HG03439 (cell line): Measurements from ENCODE around the gene FBLN5.
A peak's percentile ranks its signal among the peaks of the same experiment; 100 is the strongest.
"Not testable (repeated sequence)": the region's sequence is repeated elsewhere in the genome, so short reads cannot be mapped to it uniquely, and the experiment has no call there.

ENCODE experiments used
- ATAC-seq: cut with Tn5 transposase; IDR thresholded peaks from one replicate; pipeline ENCODE4 v1.9.1; 2021; ENCODE audit warnings: mild to moderate bottlenecking, moderate library complexity; ENCODE audit not compliant: unreplicated experiment

FBLN5 gene

DNA sequence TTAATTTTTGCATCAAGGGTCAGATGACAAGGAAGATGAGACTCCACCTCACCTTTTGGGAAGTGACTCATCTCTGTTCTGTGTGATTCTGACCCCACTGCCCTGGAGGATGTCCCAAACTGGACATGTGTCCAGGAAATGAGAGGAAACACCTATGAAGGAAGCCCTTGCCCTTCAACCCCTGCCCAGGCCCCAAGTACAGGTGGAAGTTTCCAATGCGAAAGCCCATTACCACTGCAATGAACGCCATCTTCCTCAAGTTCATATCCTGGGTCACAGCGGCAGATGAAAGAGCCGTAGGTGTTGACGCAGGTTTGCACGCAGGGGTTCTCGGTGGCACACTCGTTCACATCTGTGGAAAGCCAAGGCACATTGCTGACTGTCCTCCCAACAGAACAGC lies 60.5 kb downstream of the FBLN5 start:
- no peak for ATAC-seq

- ATAC-seq: no peak
These were observed 61.7 kb downstream of the FBLN5 start for GRCh38 chr14:91885839-91886238.

- ATAC-seq: no peak
These were observed 62.3 kb downstream of the FBLN5 start for GRCh38 chr14:91885113-91885712.

- ATAC-seq: no peak
These were observed 62.8 kb downstream of the FBLN5 start for GRCh38 chr14:91884664-91885063.

- no peak for ATAC-seq
These were observed 63.7 kb downstream of the FBLN5 start for GRCh38 chr14:91883753-91884152.

DNA sequence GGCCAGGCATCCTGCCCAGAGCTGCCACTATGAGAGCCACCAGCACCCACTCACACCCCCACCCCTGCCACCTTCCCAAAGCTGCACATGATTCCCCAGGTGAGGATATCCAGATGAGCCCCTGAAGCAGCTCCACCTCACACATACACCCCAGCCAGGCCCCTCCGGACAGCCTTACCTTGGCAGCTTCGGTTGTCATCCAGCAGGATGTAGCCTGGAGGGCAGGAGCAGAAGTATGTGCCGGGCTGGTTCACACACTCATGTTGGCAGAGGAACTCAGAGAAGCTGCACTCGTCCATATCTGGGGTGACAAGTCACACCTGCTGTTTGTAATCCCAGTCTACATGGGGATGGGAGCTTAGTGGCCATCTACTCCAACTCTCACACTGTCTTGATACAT lies 64.7 kb downstream of the FBLN5 start:
- ATAC-seq: no peak

DNA sequence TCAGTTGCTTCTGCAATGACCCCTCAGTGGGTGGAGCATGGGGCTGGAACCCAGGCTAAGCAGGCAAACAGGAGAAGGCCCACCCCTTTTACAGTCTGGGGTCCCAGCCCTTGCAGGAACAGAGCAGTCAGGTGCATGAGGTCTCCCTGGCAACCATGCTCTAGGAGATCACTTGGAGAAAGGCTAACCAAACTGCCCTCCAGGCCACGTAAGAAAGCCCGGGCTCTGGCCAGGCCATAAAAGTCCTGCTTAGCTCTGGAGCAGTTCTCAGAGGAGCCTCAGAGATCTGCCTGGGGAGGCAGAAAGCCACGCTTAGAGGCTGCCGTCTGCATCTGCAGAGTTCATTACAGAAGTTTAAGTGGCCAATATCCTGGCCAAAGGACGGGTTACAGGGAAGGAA lies 65.1 kb downstream of the FBLN5 start:
- ATAC-seq: no peak

DNA sequence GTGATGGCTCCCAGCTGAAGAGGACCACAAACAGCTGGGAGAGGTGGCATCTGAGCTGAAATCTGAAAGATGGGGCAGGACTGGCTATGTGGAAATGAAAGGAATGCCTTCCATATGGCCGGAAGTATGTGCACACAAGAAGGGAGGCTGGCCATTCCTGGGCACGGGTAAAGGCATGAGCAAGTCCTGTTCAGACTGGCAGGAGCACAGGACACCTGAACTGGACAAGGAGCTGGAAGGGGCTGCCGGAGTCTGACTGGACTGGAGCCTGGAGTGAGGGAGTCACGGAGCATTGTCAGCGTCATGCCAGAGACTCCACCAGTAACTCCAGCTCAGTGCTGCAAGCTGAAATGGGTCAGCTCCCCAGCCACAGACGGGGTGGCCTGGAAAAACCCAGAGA lies 68.3 kb downstream of the FBLN5 start:
- no peak for ATAC-seq

GRCh38 chr14:91878274-91878673 lies 69.2 kb downstream of the FBLN5 start:
- no peak for ATAC-seq

- no peak for ATAC-seq
These were observed 70.0 kb downstream of the FBLN5 start for GRCh38 chr14:91877376-91877915.

- ATAC-seq: no peak
These were observed 71.0 kb downstream of the FBLN5 start for GRCh38 chr14:91876492-91876891.

DNA sequence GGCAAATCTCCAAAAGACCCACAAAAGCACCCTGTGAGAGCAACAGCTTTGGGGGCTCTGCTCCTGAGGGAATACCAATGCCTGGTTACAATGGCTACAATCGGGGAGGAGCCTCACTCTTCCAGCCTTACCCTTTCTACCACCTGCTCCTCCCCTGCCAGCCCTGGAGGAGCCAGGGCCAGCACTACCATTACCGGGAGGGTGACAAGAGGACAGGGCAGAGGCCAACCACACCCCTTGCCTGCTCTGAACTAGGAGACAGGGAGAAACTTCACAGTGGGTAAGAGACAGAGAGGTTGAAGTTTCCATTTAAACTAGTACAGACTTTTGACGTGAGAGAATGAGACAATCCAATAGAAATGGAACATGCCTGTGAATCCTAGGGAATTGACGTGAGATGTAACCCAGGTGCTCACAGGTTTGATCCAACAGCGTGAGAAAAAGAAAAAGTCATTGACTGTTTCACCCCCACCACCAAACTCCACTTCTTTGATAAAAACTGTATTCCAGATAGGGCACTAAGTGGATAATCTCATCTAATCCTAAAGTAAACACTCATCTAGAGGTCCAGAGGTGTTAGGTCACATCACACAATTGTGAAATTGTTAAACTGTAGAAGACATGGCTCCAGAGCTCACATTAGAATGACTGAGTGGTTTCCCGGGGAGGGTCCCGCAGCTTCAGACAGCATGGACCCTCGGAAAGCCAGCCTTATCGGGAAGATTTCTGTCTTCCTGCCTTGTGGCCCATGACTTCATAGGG lies 71.8 kb downstream of the FBLN5 start:
- ATAC-seq: no peak

DNA sequence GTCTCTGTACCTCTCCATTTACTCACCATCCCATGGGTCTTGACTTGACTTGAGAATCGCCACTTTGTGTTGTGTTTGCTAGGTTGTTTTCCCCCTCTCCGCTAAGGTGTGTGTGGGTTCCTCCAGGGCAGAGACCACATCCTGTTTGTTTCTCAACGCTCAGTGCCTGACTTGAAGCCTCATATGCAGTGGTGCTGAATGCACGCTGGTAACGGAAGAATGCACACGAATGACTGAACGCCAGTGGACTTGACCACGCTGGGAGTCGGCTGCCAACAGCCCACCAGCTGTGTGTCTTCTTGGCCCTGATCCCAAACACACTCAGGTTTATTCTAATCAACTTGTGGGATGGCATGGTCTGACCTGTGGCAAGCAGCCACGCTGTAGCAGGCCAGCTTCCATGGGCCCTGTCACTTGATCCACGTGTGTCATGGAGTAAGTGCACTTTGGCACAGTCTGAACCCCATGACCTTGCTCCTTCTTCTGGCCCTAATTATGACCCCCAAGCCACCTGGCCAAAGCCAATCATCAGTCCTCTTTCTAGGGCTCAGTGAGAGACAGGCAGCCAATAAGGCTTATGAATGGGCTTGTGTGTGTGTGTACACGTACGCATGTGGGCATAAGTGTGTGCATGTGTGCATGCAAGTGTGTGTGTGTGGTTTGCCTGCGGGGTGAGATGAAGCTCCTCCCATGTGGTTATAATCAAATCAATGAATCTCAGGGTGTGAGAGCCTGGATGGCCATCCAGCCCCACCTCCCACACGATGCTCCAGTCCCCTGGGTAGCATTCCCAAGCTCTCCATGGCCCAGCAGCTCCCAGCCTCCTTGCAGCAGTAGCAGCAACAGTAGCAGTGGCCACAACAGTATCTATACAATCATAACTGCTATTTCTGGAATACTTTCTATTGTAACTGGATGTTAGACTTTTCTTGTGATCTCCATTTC lies 73.8 kb downstream of the FBLN5 start:
- peak; percentile 75 for ATAC-seq

DNA sequence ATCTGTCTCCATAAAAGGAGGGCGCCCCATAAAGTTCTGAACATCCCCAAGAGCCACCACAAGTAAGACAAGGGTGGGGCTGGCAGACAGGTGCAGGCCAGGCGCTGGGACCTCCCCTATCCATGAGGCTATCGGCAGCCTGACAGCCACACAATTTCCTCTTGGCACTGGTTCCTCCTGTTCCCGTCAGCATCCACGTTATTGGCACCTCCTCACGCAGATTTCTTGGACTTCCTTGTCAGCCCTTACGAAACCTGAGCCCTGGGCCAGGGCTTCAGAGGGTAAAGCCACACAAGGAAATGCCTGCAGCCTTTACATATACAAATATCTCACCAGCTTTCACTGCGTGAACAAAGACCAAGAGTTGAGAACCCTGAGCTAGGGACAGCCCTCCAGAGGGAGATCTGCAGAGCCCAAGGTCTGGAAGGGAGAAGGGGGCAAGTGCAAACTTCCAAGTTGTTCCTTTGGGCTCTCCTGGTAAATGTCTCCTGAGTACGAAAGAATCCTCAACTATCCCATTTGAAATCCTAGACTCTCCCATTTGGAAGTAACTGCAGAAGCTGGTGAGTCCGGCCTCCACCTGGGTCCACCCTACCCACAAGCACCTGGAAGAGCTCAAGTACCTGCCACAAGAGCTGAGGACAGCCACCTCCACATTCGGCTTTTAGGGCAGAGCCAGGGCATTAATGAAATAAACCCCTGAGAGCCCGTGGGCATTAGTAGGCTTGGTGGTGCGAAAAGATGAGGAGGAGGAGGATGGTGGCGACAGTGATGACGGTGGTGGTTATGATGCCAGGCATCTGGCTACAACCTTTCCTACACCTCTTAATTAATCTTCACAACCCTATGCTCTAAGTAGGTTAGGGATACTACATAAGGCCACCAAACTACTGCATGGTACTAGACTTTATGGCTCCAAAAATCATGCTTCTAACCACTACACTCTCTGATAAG lies 74.7 kb downstream of the FBLN5 start:
- no peak for ATAC-seq

GRCh38 chr14:91872011-91872501 lies 75.4 kb downstream of the FBLN5 start:
- ATAC-seq: no peak

DNA sequence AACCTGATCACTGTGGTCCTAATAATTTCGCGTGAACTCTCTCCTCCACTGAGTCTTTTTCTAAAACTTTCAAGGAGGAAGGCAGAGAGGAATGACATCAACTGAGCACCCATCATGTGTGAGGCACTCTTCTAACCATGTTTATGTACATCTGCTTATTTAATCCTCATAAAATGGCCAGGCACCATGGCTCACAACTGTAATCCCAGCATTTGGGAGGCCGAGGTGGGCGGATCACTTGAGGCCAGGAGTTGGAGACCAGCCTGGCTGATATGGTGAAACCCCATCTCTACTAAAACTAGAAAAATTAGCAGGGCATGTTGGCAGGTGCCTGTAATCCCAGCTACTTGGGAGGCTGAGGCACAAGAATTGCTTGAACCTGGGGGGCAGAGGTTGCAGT lies 76.1 kb downstream of the FBLN5 start:
- ATAC-seq: not testable (repeated sequence)

- ATAC-seq: no peak
These were observed 76.6 kb downstream of the FBLN5 start for GRCh38 chr14:91870890-91871289.

GRCh38 chr14:91870001-91870400 lies 77.5 kb downstream of the FBLN5 start:
- ATAC-seq: no peak

DNA sequence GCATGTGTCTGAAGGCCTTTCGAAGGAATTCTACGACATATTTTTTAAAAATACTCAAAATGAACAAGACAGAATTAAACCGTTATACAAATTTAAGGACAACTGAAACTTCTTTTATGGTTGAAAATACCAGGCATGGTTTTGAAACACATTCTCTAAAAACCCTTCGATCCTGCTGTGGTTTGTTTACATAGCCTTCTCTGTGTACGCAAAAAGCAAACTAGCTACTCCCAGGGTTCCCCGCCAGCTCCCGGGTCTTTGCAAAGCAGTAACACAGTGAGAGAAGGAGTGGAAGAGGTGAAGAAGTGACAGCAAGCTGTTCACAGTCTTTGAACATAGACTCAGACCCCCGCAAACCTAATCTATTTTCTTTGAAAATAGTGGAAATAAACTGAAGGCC lies 77.9 kb downstream of the FBLN5 start:
- ATAC-seq: no peak
